Activated CD8-positive, alpha-beta memory T cell treated with anti-CD3 and anti-CD28 coated beads, Interleukin-2, amount 10 ng/mL, durations not matched to agents 7 days and 5 days (primary cell): ENCODE measurements around the gene ACP5. TPM values are rescaled to one million over a fixed set of nuclear protein-coding genes. Genes with fewer than 3 reads are reported as not detected.
A peak's percentile ranks its signal among the peaks of the same experiment; 100 is the strongest.
"Not testable (repeated sequence)": the region's sequence is repeated elsewhere in the genome, so short reads cannot be mapped to it uniquely, and the experiment has no call there.

Experiments
- ATAC-seq: fragments of 150-1000 bp; cut with Tn5 transposase; one replicate; pipeline ENCODE4 v1.10.0; 2021; ENCODE audit warnings: moderate library complexity
- CTCF ChIA-PET: fragments of 350-600 bp; sonication (Branson Sonifier 250); formaldehyde crosslinking; loops from one replicate; lab custom pipeline; 2021; ENCODE audit warnings: antibody characterized with exemption; lab: Charles Lee
- DNase-seq: peaks from one replicate; pipeline ENCODE4 v3.0.0-alpha.2; 2020
- H3K27ac Mint-ChIP-seq: one replicate; pipeline ENCODE4 v1.8.0; 2021; ENCODE audit warnings: mild to moderate bottlenecking, mixed read lengths
- H3K27me3 Mint-ChIP-seq: one replicate; pipeline ENCODE4 v1.8.0; 2021; ENCODE audit warnings: mixed read lengths
- H3K36me3 Mint-ChIP-seq: one replicate; pipeline ENCODE4 v1.8.0; 2021; ENCODE audit warnings: mild to moderate bottlenecking, mixed read lengths
- H3K4me1 Mint-ChIP-seq: one replicate; pipeline ENCODE4 v1.8.0; 2021; ENCODE audit warnings: mixed read lengths
- H3K4me3 Mint-ChIP-seq: one replicate; pipeline ENCODE4 v1.8.0; 2021; ENCODE audit warnings: mild to moderate bottlenecking, moderate library complexity, mixed read lengths
- H3K9me3 Mint-ChIP-seq: one replicate; pipeline ENCODE4 v1.8.0; 2022; ENCODE audit warnings: low read depth, mixed read lengths
- total RNA-seq, 2 experiments: library from RNA; stranded (reverse); gene quantifications; one replicate each; pipeline ENCODE4 v1.2.3, GENCODE V29; 2021

The ACP5 gene
- total RNA-seq, 2 experiments from 2014 or later, result 34.1 to 58.8 TPM

- not testable (repeated sequence) for DNase-seq, H3K27me3 Mint-ChIP-seq, H3K36me3 Mint-ChIP-seq, H3K9me3 Mint-ChIP-seq, H3K4me3 Mint-ChIP-seq, H3K27ac Mint-ChIP-seq, ATAC-seq
- peaks cover 28% of the 10 kb centered on the region for H3K4me1 Mint-ChIP-seq
- CTCF ChIA-PET, result interaction anchor here (0.8 to 21.9 kb wide), 3 partner anchors 9 to 15 kb away, joined by 3 to 233 read pairs (median 3); partner anchors contain the start of gene ELOF1
These were observed 3.7 kb downstream of the ACP5 start for GRCh38 chr19:11573763-11574162.

DNA sequence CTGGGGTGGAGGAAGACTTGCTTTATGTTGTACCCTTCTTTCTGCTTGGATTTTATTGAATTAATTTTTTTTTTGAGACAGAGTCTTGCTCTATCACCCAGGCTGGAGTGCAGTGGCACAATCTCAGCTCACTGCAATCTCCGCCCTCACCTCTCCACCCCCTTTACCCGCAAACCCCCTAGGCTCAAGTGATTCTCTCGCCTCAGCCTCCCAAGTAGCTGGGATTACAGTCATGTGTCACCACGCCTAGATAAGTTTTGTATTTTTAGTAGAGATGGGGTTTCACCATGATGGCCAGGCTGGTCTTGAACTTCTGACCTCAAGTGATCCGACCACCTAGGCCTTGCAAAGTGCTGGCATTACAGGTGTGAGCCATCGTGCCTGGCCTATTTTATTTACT is 4.1 kb downstream of the ACP5 start:
- H3K4me3 Mint-ChIP-seq, H3K27ac Mint-ChIP-seq, H3K27me3 Mint-ChIP-seq, H3K36me3 Mint-ChIP-seq, ATAC-seq, H3K9me3 Mint-ChIP-seq, DNase-seq: not testable (repeated sequence)
- peaks cover 30% of the 10 kb centered on the region for H3K4me1 Mint-ChIP-seq
- CTCF ChIA-PET, result interaction anchor here (0.8 to 21.9 kb wide), 2 partner anchors 13 to 15 kb away, joined by 3 to 233 read pairs; partner anchors contain the start of gene ELOF1

- CTCF ChIA-PET, result interaction anchor here (0.7 to 3.2 kb wide), 3 partner anchors 8 to 16 kb away, joined by 3 to 15 read pairs (median 12); partner anchors contain the start of gene ACP5
- H3K27ac Mint-ChIP-seq, result no peak overlapping the region
- no peak for ATAC-seq
These were observed 7.4 kb downstream of the ACP5 start for GRCh38 chr19:11570039-11570462.

GRCh38 chr19:11566164-11566563 is 11.3 kb downstream of the ACP5 start:
- H3K27me3 Mint-ChIP-seq, result no peaks in the 10 kb centered on the region
- no peak overlapping the region for H3K4me3 Mint-ChIP-seq
- CTCF ChIA-PET, result interaction anchor here (0.6 to 0.9 kb wide), 2 partner anchors 9 to 16 kb away, joined by 4 to 5 read pairs; no protein-coding TSS in a partner anchor
- ATAC-seq, result no peak
- H3K9me3 Mint-ChIP-seq, result no peaks in the 10 kb centered on the region
- DNase-seq, result no peak
- H3K27ac Mint-ChIP-seq, result no peak overlapping the region
- peaks cover 3% of the 10 kb centered on the region for H3K36me3 Mint-ChIP-seq
- peaks cover 32% of the 10 kb centered on the region for H3K4me1 Mint-ChIP-seq

More at GRCh38 chr19:11570039-11570462, 7.4 kb downstream of the ACP5 start:
- no peaks in the 10 kb centered on the region for H3K9me3 Mint-ChIP-seq
- peaks cover 30% of the 10 kb centered on the region for H3K4me1 Mint-ChIP-seq
- H3K36me3 Mint-ChIP-seq, result peaks cover 3% of the 10 kb centered on the region
- no peaks in the 10 kb centered on the region for H3K27me3 Mint-ChIP-seq
- DNase-seq, result no peak
- no peak overlapping the region for H3K4me3 Mint-ChIP-seq

- H3K27me3 Mint-ChIP-seq, H3K36me3 Mint-ChIP-seq, DNase-seq, ATAC-seq, H3K9me3 Mint-ChIP-seq, H3K27ac Mint-ChIP-seq, H3K4me3 Mint-ChIP-seq: not testable (repeated sequence)
- H3K4me1 Mint-ChIP-seq, result peaks cover 36% of the 10 kb centered on the region
- CTCF ChIA-PET, result interaction anchor here (0.9 kb wide), 1 partner anchor 9 kb away, joined by 5 read pairs; no protein-coding TSS in a partner anchor
These were observed 11.8 kb downstream of the ACP5 start for GRCh38 chr19:11565649-11565980.

DNA sequence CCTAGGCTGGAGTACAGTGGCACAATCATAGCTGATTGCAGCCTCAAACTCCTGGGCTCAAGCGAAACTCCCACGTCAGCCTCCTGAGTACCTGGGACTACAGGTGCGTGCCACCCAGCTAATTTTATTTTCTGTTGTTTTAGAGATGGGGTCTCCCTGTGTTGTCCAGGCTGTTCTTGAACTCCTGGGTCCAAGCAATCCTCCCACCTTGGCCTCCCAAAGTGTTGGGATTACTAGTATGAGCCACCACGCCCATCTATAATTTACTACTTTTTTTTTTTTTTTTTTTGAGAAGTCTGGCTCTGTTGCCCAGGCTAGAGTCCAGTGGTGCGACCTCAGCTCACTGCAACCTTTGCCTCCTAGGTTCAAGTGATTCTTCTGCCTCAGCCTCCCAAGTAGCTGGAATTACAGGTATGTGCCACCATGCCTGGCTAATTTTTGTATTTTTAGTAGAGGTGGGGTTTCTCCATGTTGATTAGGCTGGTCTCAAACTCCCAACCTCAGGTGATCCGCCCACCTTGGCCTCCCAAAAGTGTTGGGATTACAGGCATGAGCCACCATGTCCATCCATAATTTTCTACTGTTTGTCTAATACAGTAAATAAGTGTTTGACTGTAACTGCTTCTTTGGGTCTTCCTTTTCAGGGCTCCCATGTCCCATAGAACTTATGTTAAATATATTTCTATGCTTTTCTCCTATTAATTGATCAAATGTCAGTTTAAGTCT is 13.2 kb downstream of the ACP5 start:
- not testable (repeated sequence) for H3K36me3 Mint-ChIP-seq, H3K4me3 Mint-ChIP-seq, H3K27me3 Mint-ChIP-seq, DNase-seq, ATAC-seq, H3K9me3 Mint-ChIP-seq, H3K27ac Mint-ChIP-seq
- H3K4me1 Mint-ChIP-seq, result peaks cover 41% of the 10 kb centered on the region
- CTCF ChIA-PET, result interaction anchor here (0.9 to 9.4 kb wide), 2 partner anchors 18 to 424 kb away, joined by 3 to 233 read pairs; partner anchors contain the start of gene ACP5

DNA sequence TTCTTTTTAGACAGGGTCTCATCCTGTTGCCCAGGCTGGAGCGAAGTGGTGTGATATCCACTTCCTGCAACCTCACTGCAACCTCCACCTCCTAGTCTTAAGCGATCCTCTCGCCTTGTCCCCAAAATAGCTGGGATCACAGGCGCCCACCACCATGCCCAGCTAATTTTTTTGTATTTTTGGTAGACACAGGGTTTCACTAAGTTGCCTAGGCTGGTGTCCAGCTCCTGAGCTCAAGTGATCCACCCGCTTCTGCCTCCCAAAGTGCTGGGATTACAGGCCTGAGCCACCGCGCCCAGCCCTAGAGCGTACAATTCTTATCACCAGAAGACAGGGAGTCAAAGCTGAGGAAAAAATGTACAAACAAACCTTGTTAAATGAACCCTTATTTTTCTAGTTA is 13.9 kb downstream of the ACP5 start:
- CTCF ChIA-PET, result interaction anchor here (0.8 to 9.4 kb wide), 4 partner anchors 9 to 425 kb away, joined by 3 to 233 read pairs (median 4); partner anchors contain the start of gene ACP5
- Mint-ChIP-seq H3K4me3 (no peak overlapping the region), H3K36me3 (peaks cover 3% of the 10 kb centered on the region), H3K27me3 (no peaks in the 10 kb centered on the region), H3K9me3 (no peaks in the 10 kb centered on the region), H3K4me1 (peaks cover 37% of the 10 kb centered on the region), H3K27ac (peak overlapping the region; percentile 2)
- DNase-seq, result no peak
- ATAC-seq, result no peak

GRCh38 chr19:11560404-11561051 is 16.9 kb downstream of the ACP5 start:
- CTCF ChIA-PET, result interaction anchor here (0.6 to 9.4 kb wide), 12 partner anchors 9 to 253 kb away, joined by 3 to 233 read pairs (median 4); partner anchors contain the start of genes ACP5 and CNN1
- H3K36me3 Mint-ChIP-seq, result peaks cover 4% of the 10 kb centered on the region
- H3K4me3 Mint-ChIP-seq, result peak overlapping the region; percentile 85
- H3K27me3 Mint-ChIP-seq, result no peaks in the 10 kb centered on the region
- DNase-seq, result peak; percentile 86
- peak overlapping the region; percentile 76 for H3K27ac Mint-ChIP-seq
- H3K9me3 Mint-ChIP-seq, result no peaks in the 10 kb centered on the region
- peaks cover 50% of the 10 kb centered on the region for H3K4me1 Mint-ChIP-seq
- peak; percentile 60 for ATAC-seq

- CTCF ChIA-PET, result interaction anchor here (0.7 to 9.4 kb wide), 11 partner anchors 9 to 184 kb away, joined by 3 to 233 read pairs (median 4); partner anchors contain the start of genes ACP5 and SWSAP1
- ATAC-seq (peak; percentile 96), DNase-seq (peak; percentile 99)
- H3K36me3 Mint-ChIP-seq, result peaks cover 4% of the 10 kb centered on the region
- peaks cover 58% of the 10 kb centered on the region for H3K4me1 Mint-ChIP-seq
- H3K4me3 Mint-ChIP-seq, result peak within 1 kb of the TSS; percentile 85
- H3K27ac Mint-ChIP-seq, result peak within 1 kb of the TSS; percentile 92
- H3K9me3 Mint-ChIP-seq, result no peaks in the 10 kb centered on the region
- no peaks in the 10 kb centered on the region for H3K27me3 Mint-ChIP-seq
These were observed 18.3 kb downstream of the ACP5 start, which contains the start of gene ELOF1 for GRCh38 chr19:11558881-11559828. ELOF1 (minus strand) TSS chr19:11559230; CDS start chr19:11554347, 4,883 bp downstream.

- no peak for ATAC-seq
- DNase-seq, result no peak
- H3K27me3 Mint-ChIP-seq, result no peaks in the 10 kb centered on the region
- no peak overlapping the region for H3K4me3 Mint-ChIP-seq
- CTCF ChIA-PET, result interaction anchor here (3.9 to 9.4 kb wide), 2 partner anchors 21 to 25 kb away, joined by 24 to 233 read pairs; partner anchors contain the start of gene ACP5
- peaks cover 8% of the 10 kb centered on the region for H3K36me3 Mint-ChIP-seq
- H3K27ac Mint-ChIP-seq, result peak overlapping the region; percentile 2
- H3K4me1 Mint-ChIP-seq, result peaks cover 61% of the 10 kb centered on the region
- H3K9me3 Mint-ChIP-seq, result no peaks in the 10 kb centered on the region
These were observed 20.6 kb downstream of the ACP5 start for GRCh38 chr19:11556634-11557420.

DNA sequence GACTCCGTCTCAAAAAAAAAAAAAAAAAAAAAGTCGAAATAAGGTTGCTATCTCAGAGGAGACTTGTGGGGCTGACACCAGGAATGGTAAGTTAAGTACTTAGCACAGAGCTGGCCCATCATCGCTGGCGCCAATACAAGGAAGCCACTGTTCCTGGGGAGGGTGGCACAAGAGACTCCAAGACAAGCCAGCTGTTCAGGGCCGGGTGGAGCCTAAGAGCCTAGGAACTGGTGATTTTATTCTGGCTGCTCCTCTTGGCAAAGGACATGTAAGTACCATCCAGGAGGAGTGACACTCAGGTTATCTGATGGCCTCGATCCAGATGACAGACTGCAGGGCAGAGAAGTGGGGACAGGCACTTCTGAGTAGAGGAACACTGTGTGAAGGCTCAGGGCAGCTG is 22.2 kb downstream of the ACP5 start:
- Mint-ChIP-seq H3K36me3 (peaks cover 8% of the 10 kb centered on the region), H3K9me3 (no peaks in the 10 kb centered on the region), H3K4me3 (no peak overlapping the region), H3K27me3 (no peaks in the 10 kb centered on the region), H3K27ac (no peak overlapping the region), H3K4me1 (peaks cover 50% of the 10 kb centered on the region)
- no peak for DNase-seq
- CTCF ChIA-PET, result interaction anchor here (3.9 to 9.4 kb wide), 2 partner anchors 19 to 27 kb away, joined by 24 to 233 read pairs; partner anchors contain the start of gene ACP5
- no peak for ATAC-seq
